ENCODE measurements around the gene TFIP11.
A peak's percentile ranks its signal among the peaks of the same experiment; 100 is the strongest.

TFIP11 gene

DNA sequence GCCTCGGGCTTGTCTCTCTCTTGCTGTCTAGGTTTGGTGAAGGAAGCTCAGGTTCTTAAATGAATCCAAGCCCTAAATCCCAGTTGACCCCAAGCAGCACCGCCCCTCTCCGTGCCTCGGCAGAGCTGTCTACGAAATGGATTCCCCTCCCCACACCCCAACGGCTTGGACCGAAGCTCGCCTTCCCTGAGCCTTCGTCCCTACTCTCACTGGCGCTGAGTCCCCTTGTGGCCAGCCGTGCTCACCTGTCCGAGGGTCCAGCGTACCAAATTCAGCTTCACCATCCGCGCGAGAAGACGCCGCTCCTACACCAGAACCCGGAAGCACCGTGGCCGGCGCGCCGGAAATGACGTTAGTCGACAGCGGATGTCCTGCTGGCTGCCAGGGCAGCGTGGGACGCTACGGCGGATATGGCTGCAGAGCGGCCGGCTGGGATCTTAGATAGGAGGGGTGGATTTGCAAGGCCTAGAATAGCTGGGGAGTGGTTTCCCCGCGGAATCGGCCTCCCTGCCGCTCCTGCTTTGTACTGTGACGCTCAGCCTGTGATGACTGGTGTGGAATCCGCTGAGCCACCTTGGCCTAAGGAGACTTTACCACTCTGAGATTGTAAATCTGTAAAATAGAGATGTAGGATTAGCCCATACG is at the start of gene TFIP11:
Gene TFIP11 (minus strand): TSS at position 325 of the 645 bp plus-strand sequence. CDS start 2,201 bp downstream, outside the sequence.
- peak; percentile 69 for FAIRE-seq

- no peak for FAIRE-seq
Observed at GRCh38 chr22:26561756-26562417, 49.6 kb upstream of the TFIP11 start.

DNA sequence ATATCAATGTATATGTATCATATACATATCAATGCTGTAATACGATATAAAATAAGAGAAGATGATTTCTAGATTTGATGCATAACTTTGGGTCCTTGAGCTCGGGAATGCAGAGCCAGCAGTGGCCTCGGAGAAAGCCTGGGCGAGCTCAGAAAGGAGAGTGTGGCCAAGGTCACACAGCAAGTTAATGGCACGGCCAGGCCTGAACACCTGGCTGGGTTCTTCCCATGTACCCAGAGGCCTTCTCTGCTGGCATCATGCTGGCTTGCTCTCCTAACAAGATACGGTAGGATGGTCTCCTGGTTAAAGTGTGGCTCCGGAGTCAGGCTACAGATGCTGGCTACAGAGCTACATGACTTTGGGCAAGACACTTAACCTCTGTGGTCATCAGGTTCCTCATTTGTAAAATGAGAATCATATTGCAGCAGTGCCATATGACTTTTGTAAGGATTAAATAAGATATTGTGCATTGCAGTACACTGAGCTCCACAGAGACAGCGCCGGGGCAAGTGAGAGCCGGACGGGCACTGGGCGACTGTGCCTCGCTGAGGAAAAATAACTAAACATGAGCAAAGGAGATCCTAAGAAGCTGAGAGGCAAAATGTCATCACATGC is 47.8 kb upstream of the TFIP11 start:
- FAIRE-seq, result no peak

GRCh38 chr22:26558248-26558895 is 46.1 kb upstream of the TFIP11 start:
- FAIRE-seq, result no peak

- FAIRE-seq, result no peak
Observed at GRCh38 chr22:26556904-26557303, 44.6 kb upstream of the TFIP11 start.

GRCh38 chr22:26555478-26555877 is 43.2 kb upstream of the TFIP11 start:
- FAIRE-seq, result no peak

- FAIRE-seq, result no peak
Observed at GRCh38 chr22:26554956-26555355, 42.7 kb upstream of the TFIP11 start.

DNA sequence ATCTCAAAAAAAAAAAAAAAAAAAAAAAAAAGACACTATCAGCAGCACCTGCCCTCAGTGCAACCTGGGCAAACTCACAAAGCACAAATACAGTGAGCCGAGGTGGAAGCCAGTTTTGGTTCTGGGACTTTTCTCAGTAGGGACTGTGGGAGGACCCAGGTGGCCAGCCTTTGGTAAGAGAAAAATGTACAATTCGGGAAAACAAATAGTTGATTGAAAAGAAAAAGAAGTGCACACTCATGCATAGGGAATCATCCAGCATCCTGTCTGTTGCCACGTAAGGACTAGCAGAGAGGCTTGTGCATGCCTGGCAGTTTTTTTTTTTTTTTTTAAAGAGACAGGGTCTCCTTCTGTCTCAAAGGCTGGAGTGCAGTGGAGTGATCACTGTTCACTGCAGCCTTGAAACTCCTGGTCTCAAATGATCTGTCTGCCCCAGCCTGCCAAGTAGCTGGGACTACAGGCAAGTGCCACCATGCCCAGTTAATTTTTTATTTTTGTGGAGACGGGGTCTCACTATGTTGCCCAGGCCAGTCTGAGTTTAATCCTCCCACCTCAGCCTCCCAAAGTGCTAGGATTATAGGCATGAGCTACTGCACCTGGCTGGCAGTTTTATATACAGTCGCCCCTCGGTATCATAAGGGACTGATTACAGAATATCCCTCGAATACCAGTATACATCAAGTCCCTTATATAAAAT is 40.9 kb upstream of the TFIP11 start:
- FAIRE-seq, result no peak

- no peak for FAIRE-seq
Observed at GRCh38 chr22:26552466-26552865, 40.2 kb upstream of the TFIP11 start.

- FAIRE-seq, result no peak
Observed at GRCh38 chr22:26551568-26551967, 39.3 kb upstream of the TFIP11 start.

DNA sequence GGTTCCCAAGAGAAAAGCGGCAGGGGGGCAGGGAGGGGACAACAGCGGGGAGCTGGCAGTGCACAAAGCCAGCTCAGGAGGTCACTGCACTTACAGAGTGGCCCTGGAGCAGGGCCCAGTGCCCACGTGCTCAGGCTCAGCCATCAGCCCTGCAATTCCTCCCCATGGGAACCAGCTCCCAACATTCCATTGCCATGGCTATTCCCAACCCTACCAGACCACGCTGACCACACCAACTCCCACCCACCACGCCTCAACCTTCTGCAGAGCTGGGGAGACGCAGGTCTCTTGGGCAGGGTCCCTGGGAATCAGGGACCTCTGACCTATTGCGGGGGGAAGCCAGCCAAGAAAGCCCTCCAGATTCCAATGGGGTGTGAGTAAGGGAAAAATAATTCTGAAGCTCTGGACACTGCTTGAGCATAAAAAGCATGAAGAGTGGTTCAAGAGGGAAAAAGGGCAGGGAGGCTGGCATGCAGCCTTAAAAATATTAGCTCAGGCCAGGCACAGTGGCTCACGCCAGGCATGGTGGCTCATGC is 38.3 kb upstream of the TFIP11 start:
- FAIRE-seq, result no peak

DNA sequence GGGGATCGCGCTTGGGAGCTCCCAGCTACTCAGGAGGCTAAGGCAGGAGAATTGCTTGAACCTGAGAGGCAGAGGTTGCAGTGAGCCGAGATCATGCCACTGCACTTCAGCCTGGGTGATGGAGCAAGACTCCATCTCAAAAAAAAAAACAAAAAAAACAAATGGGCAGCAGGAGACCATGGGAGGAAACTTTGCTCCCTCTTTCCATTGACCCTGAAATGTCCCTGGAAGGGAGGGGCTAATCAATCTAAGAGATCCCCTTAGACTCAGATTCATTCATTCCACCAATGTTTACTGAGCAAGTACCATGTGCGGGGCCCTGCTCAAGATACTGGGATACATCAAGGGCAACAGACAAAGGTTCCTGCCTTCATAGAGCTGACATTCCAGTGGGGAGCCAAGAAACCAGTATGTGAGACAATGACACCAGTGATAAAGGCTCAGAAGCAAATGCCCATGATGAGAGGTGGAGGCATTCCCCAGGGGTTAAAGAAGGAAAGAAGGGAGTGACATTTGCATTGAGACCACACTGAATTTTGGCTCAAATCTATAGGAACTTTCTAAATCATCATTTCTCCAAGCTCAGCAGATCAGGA is 37.7 kb upstream of the TFIP11 start:
- FAIRE-seq, result no peak

DNA sequence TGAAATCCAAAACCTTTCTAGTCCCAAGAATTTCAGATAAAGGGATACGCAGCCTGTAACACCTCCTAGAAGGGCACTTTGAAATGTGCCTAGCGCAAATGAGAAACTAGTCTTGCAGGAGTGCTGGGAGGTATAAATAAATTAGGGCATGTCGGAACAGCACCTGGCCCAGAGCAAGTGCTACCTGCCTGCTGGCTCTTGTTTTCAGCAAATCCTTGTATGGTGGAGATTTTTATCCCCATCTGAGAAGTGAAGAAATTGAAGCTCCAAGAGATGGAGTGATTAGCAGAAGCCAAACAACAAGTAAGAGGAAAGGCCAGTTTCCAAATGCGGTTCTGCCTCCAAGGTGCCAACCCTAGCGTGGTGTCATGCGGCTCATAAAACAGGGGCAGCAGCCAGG is 36.7 kb upstream of the TFIP11 start:
- FAIRE-seq, result no peak

DNA sequence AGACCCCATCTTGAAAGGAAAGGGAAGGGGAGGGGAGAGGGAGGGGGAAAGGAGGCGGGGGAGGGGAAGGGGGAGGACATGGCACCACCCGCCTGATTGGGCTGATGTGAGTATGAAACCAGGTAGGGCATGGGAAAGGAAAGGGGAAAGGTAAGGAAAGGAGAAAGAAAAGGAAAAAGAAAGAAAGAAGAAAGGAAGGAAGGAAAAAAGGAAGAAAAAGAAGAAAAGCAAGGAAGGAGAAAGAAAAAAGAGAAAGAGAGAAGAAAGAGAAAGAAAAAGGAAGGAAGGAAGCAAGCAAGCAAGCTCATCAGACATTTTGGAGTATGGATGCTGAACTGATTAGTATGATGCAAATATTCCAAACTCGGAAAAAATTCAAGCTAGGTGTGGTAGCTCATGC is 36.0 kb upstream of the TFIP11 start:
- FAIRE-seq, result no peak

GRCh38 chr22:26547837-26548236 is 35.6 kb upstream of the TFIP11 start:
- FAIRE-seq, result no peak

DNA sequence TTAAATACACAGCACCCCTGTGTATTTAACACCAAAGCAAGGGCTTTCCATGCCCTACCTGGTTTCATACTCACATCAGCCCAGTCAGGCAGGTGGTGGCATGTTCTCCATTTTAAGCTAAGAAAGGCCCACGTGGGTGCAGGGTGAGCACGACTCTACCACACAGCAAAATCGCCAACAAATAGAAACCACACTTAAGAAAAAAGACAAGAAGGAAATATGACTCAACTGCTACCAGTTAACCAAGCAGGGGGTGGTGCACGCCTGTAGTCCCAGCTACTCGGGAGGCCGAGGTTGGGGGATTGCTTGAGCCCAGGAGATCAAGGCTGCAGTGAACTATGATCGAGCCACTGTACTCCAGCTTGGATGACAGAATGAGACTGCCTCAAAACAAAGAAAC is 35.2 kb upstream of the TFIP11 start:
- FAIRE-seq, result no peak

DNA sequence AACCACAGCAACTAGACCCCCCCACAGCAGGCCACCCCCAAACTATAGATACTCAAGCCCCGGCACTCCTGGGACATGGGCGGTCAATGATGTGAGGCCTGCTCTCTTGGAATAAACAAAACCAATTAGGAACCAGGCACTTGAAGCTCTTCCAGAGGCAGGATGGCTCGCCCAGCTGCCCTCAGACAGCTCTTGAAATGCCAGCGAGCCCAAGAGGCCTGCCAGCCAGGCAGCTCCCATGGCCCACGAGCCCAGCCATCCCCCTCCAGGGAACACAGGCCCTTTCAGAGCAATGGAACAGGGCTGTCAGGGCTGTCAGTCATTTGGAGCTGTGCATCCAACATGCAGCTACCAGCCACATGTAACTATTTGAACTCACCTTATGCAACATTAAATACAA is 34.0 kb upstream of the TFIP11 start:
- FAIRE-seq, result no peak

GRCh38 chr22:26545827-26546226 is 33.6 kb upstream of the TFIP11 start:
- FAIRE-seq, result no peak

- FAIRE-seq, result no peak
Observed at GRCh38 chr22:26545385-26545784, 33.1 kb upstream of the TFIP11 start.

GRCh38 chr22:26544489-26544888 is 32.2 kb upstream of the TFIP11 start:
- no peak for FAIRE-seq

GRCh38 chr22:26542831-26543230 is 30.6 kb upstream of the TFIP11 start:
- no peak for FAIRE-seq

DNA sequence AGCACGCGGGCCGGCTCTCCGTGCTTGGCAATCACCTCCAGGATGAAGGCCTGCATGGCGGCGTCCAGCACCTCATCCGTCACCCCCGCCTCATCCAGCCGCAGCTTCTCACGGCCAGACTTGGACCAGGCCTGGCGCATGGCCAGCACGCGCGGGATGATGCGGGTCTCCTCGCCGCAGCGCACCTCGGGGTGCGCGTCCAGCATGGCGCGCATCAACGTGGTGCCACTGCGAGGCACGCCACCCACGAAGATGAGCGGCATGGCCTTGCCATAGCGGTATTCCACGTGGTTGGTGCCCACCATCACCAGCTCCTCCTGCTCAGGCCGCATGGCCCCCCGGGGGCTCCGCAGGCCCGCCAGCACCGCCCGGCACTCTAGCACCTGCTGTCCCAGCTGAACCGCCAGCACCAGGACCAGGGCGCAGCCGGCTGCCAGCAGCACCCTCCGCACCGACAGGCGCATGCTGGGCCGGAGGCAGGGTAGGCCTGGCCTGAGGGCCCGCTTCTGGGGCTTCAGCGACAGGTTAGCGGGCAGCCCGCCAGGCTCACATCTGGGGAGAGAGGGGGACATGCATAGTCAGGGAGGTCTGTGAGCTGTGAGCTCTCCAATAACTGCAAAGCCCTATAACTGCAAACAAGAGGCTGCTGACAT is 29.0 kb upstream of the TFIP11 start:
- FAIRE-seq, result no peak
